ENCODE results near the gene TRIO. TPM values are rescaled to one million over a fixed set of nuclear protein-coding genes. Genes with fewer than 3 reads are reported as not detected.

Gene TRIO
- total RNA-seq, 2 experiments from 2014 or later, result 6.0 to 6.6 TPM

- Mint-ChIP-seq H3K4me1 (ENCODE audit: low read depth) (peaks cover 6% of the 10 kb centered on the region), H3K27me3 (peaks cover 11% of the 10 kb centered on the region), H3K9me3 (peaks cover 4% of the 10 kb centered on the region), H3K27ac (no peak overlapping the region), H3K4me3 (no peak overlapping the region), H3K36me3 (no peaks in the 10 kb centered on the region)
- CTCF ChIA-PET, result no interaction called here
- POLR2A ChIA-PET, result no interaction called here
- no peak for DNase-seq
- intact Hi-C loops (cut with micrococcal nuclease), result loop anchor here (10.0 kb wide), 1 partner anchor 116 kb away; the partner anchor contains the start of gene TRIO
Observed at GRCh38 chr5:14261235-14261634, 118.1 kb downstream of the TRIO start.

- Mint-ChIP-seq H3K36me3 (no peaks in the 10 kb centered on the region), H3K4me3 (no peak overlapping the region), H3K27ac (no peak overlapping the region), H3K27me3 (peaks cover 11% of the 10 kb centered on the region), H3K9me3 (no peaks in the 10 kb centered on the region), H3K4me1 (ENCODE audit: low read depth) (peaks cover 6% of the 10 kb centered on the region)
- DNase-seq, result no peak
- CTCF ChIA-PET, result no interaction called here
- intact Hi-C loops (cut with micrococcal nuclease), result loop anchor here (10.0 kb wide), 1 partner anchor 117 kb away; the partner anchor contains the start of gene TRIO
- POLR2A ChIA-PET, result no interaction called here
Observed at GRCh38 chr5:14261856-14262611, 118.9 kb downstream of the TRIO start.

- Mint-ChIP-seq H3K4me3 (no peak overlapping the region), H3K36me3 (no peaks in the 10 kb centered on the region), H3K4me1 (ENCODE audit: low read depth) (peaks cover 6% of the 10 kb centered on the region), H3K27me3 (peaks cover 14% of the 10 kb centered on the region), H3K27ac (no peak overlapping the region), H3K9me3 (no peaks in the 10 kb centered on the region)
- ChIA-PET POLR2A (no interaction called here), CTCF (no interaction called here)
- intact Hi-C loops (cut with micrococcal nuclease), result loop anchor here (10.0 kb wide), 1 partner anchor 118 kb away; the partner anchor contains the start of gene TRIO
- no peak for DNase-seq
Observed at GRCh38 chr5:14263113-14263512, 120.0 kb downstream of the TRIO start.

- Mint-ChIP-seq H3K36me3 (no peaks in the 10 kb centered on the region), H3K4me1 (ENCODE audit: low read depth) (peaks cover 6% of the 10 kb centered on the region), H3K9me3 (no peaks in the 10 kb centered on the region), H3K27ac (no peak overlapping the region), H3K27me3 (peaks cover 17% of the 10 kb centered on the region), H3K4me3 (no peak overlapping the region)
- intact Hi-C loops (cut with micrococcal nuclease), result loop anchor here (10.0 kb wide), 1 partner anchor 119 kb away; the partner anchor contains the start of gene TRIO
- no peak for DNase-seq
- ChIA-PET CTCF (no interaction called here), POLR2A (no interaction called here)
Observed at GRCh38 chr5:14263699-14264098, 120.6 kb downstream of the TRIO start.

- Mint-ChIP-seq H3K9me3 (no peaks in the 10 kb centered on the region), H3K27me3 (peaks cover 22% of the 10 kb centered on the region), H3K36me3 (no peaks in the 10 kb centered on the region), H3K4me3 (no peak overlapping the region), H3K27ac (no peak overlapping the region), H3K4me1 (ENCODE audit: low read depth) (peaks cover 6% of the 10 kb centered on the region)
- intact Hi-C loops (cut with micrococcal nuclease), result loop anchor here (10.0 kb wide), 1 partner anchor 120 kb away; the partner anchor contains the start of gene TRIO
- POLR2A ChIA-PET, result no interaction called here
- peak; percentile 82 for DNase-seq
- CTCF ChIA-PET, result no interaction called here
Observed at GRCh38 chr5:14264605-14265316, 121.6 kb downstream of the TRIO start.

- POLR2A ChIA-PET, result no interaction called here
- Mint-ChIP-seq H3K9me3 (no peaks in the 10 kb centered on the region), H3K36me3 (no peaks in the 10 kb centered on the region), H3K4me1 (ENCODE audit: low read depth) (peaks cover 6% of the 10 kb centered on the region), H3K27me3 (peaks cover 24% of the 10 kb centered on the region), H3K27ac (no peak overlapping the region), H3K4me3 (no peak overlapping the region)
- CTCF ChIA-PET, result no interaction called here
- intact Hi-C loops (cut with micrococcal nuclease), result loop anchor here (10.0 kb wide), 1 partner anchor 121 kb away; the partner anchor contains the start of gene TRIO
- no peak for DNase-seq
Observed at GRCh38 chr5:14265570-14265969, 122.4 kb downstream of the TRIO start.

- DNase-seq, result no peak
- CTCF ChIA-PET, result no interaction called here
- peaks cover 6% of the 10 kb centered on the region for H3K4me1 Mint-ChIP-seq (ENCODE audit: low read depth)
- intact Hi-C loops (cut with micrococcal nuclease), result loop anchor here (10.0 kb wide), 1 partner anchor 121 kb away; the partner anchor contains the start of gene TRIO
- no peaks in the 10 kb centered on the region for H3K9me3 Mint-ChIP-seq
- H3K27ac Mint-ChIP-seq, result no peak overlapping the region
- H3K4me3 Mint-ChIP-seq, result no peak overlapping the region
- POLR2A ChIA-PET, result no interaction called here
- peaks cover 25% of the 10 kb centered on the region for H3K27me3 Mint-ChIP-seq
- no peaks in the 10 kb centered on the region for H3K36me3 Mint-ChIP-seq
Observed at GRCh38 chr5:14266171-14266570, 123.0 kb downstream of the TRIO start.

- peaks cover 25% of the 10 kb centered on the region for H3K27me3 Mint-ChIP-seq
- no peak overlapping the region for H3K4me3 Mint-ChIP-seq
- peaks cover 6% of the 10 kb centered on the region for H3K4me1 Mint-ChIP-seq (ENCODE audit: low read depth)
- ChIA-PET POLR2A (no interaction called here), CTCF (no interaction called here)
- intact Hi-C loops (cut with micrococcal nuclease), result loop anchor here (10.0 kb wide), 1 partner anchor 122 kb away; the partner anchor contains the start of gene TRIO
- no peak for DNase-seq
- no peaks in the 10 kb centered on the region for H3K36me3 Mint-ChIP-seq
- no peaks in the 10 kb centered on the region for H3K9me3 Mint-ChIP-seq
- no peak overlapping the region for H3K27ac Mint-ChIP-seq
Observed at GRCh38 chr5:14266686-14267085, 123.5 kb downstream of the TRIO start.

GRCh38 chr5:14267166-14267838 is 124.2 kb downstream of the TRIO start:
- ChIA-PET CTCF (no interaction called here), POLR2A (no interaction called here)
- Mint-ChIP-seq H3K4me1 (ENCODE audit: low read depth) (peaks cover 6% of the 10 kb centered on the region), H3K27me3 (peaks cover 25% of the 10 kb centered on the region), H3K36me3 (no peaks in the 10 kb centered on the region), H3K4me3 (no peak overlapping the region), H3K9me3 (no peaks in the 10 kb centered on the region), H3K27ac (no peak overlapping the region)
- no peak for DNase-seq
- intact Hi-C loops (cut with micrococcal nuclease), result loop anchor here (10.0 kb wide), 1 partner anchor 123 kb away; the partner anchor contains the start of gene TRIO

- POLR2A ChIA-PET, result no interaction called here
- CTCF ChIA-PET, result no interaction called here
- peaks cover 24% of the 10 kb centered on the region for H3K27me3 Mint-ChIP-seq
Observed at GRCh38 chr5:14267991-14268708, 125.0 kb downstream of the TRIO start.

GRCh38 chr5:14268738-14269137 is 125.6 kb downstream of the TRIO start:
- H3K4me1 Mint-ChIP-seq (ENCODE audit: low read depth), result peaks cover 6% of the 10 kb centered on the region
- peaks cover 24% of the 10 kb centered on the region for H3K27me3 Mint-ChIP-seq
- no peaks in the 10 kb centered on the region for H3K36me3 Mint-ChIP-seq
- no peak overlapping the region for H3K4me3 Mint-ChIP-seq
- intact Hi-C loops (cut with micrococcal nuclease), result loop anchor here (10.0 kb wide), 1 partner anchor 124 kb away; the partner anchor contains the start of gene TRIO
- no peak overlapping the region for H3K27ac Mint-ChIP-seq
- H3K9me3 Mint-ChIP-seq, result no peaks in the 10 kb centered on the region
- ChIA-PET POLR2A (no interaction called here), CTCF (no interaction called here)
- DNase-seq, result no peak

More at GRCh38 chr5:14267991-14268708, 125.0 kb downstream of the TRIO start:
- no peaks in the 10 kb centered on the region for H3K9me3 Mint-ChIP-seq
- H3K36me3 Mint-ChIP-seq, result no peaks in the 10 kb centered on the region
- no peak for DNase-seq
- no peak overlapping the region for H3K4me3 Mint-ChIP-seq
- no peak overlapping the region for H3K27ac Mint-ChIP-seq
- intact Hi-C loops (cut with micrococcal nuclease), result loop anchor here (10.0 kb wide), 1 partner anchor 123 kb away; the partner anchor contains the start of gene TRIO
- peaks cover 6% of the 10 kb centered on the region for H3K4me1 Mint-ChIP-seq (ENCODE audit: low read depth)

Data from activated CD4-positive, alpha-beta memory T cell treated with anti-CD3 and anti-CD28 coated beads for 36 hours (primary cell).